Erythroblast (primary cell): Measurements from ENCODE around the gene NUDT5.

ENCODE experiments used
- GATA1 ChIP-seq: IDR thresholded peaks from 2 replicates; pipeline ENCODE4 v1.6.1; 2011; ENCODE audit warnings: low read depth, mild to moderate bottlenecking, control low read depth, low read length, moderate library complexity
- POLR2A ChIP-seq: IDR thresholded peaks from 2 replicates; pipeline ENCODE4 v1.6.1; 2011; ENCODE audit warnings: mild to moderate bottlenecking, low read length

GRCh38 chr10:12129222-12130111, 66.2 kb downstream of the NUDT5 start, which contains the start of gene SEC61A2:
- TF ChIP-seq POLR2A: peak; percentile 65
- no peak for TF ChIP-seq GATA1
